ENCODE measurements around the gene IGF1.

DNA sequence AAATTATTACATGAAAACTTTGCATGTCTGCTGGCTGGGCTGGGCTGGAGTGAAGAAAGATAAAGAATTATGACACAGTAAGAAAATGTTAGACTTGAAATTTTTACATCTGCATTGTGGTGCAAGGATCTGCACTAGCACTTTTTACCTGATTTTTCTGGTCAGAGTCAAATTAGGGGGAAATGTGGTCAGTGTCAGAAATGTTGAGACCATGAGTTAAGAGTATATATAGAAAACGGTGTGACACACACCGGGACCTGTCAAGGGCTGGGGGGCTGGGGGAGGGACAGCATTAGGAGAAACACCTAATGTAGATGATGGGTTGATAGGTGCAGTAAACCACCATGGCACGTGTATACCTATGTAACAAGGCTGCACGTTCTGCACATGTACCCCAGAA is 90.3 kb downstream of the IGF1 start:
- TF ChIP-seq, protein P1, sequence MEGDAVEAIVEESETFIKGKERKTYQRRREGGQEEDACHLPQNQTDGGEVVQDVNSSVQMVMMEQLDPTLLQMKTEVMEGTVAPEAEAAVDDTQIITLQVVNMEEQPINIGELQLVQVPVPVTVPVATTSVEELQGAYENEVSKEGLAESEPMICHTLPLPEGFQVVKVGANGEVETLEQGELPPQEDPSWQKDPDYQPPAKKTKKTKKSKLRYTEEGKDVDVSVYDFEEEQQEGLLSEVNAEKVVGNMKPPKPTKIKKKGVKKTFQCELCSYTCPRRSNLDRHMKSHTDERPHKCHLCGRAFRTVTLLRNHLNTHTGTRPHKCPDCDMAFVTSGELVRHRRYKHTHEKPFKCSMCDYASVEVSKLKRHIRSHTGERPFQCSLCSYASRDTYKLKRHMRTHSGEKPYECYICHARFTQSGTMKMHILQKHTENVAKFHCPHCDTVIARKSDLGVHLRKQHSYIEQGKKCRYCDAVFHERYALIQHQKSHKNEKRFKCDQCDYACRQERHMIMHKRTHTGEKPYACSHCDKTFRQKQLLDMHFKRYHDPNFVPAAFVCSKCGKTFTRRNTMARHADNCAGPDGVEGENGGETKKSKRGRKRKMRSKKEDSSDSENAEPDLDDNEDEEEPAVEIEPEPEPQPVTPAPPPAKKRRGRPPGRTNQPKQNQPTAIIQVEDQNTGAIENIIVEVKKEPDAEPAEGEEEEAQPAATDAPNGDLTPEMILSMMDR (IDR thresholded peaks at IDR 0.05): no peak
- TF ChIP-seq POLR2A (IDR thresholded peaks at IDR 0.05): no peak
